Embryonic facial prominence (tissue), 1 donor: Measurements from ENCODE around the gene WIZ.

Source experiments
- DNase-seq: peaks from one replicate; pipeline ENCODE4 v3.0.0-alpha.2; 2016; ENCODE audit errors: extremely low spot score

Gene WIZ

DNA sequence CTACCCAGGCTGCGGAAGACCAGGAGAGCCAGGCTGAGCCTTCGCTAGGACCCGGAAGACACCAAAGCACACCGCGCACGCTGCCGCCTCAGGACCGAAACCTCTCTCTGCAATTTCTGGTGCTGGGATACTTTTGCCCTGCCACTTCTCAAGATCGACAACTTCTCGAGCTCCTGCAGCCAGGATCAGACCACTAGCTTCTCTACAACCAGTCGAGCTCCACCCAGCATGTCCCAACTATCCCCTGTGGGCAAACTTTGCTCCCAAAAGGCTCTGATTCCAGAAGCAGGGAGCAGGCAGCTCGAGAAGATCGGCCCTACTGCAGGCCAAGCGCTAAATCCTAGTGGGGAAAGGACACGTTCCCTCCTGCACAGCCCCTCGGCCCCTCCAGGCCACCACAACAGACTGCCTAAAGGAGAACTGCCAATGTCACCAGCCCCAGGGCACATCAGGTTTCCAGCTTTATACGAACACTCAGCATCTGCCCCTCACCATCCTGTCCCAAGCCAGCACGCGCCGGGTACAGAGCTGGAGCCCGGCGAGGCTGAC lies 71.1 kb downstream of the WIZ start:
- peak; percentile 22 for DNase-seq

DNA sequence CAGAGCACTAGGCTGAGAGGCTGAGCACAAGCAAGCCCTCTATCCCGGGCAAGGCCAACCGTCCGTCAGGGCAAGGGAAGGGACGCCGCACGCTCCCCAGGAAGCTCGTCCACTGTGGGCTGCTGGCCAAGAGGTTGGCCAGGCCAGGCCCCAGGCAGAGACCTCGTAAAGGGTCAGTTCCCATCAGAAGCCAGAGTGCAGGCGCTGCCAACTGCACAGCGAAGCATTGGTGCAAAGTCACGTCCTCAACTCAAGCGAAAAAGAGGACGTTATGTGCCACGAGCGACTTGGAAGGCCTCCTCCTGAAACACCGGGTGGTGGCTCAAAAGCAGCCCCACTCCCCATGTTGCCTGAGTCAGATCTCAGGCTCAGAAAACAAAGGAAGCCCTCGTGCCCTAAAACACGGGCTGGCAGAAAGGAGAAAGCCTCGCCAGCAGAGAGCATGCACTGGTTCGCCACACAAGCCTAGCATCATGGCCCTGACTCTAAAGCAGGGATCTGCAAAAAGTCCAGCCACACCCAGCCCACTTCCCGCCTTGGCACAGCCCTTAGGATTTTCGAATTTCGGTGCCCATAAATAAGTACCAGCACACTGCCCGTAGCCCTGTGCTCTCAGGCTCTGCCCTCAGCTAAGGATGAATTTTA lies 74.8 kb downstream of the WIZ start:
- no peak for DNase-seq

GRCh38 chr19:15374105-15374651 lies 75.6 kb downstream of the WIZ start:
- DNase-seq: no peak

DNA sequence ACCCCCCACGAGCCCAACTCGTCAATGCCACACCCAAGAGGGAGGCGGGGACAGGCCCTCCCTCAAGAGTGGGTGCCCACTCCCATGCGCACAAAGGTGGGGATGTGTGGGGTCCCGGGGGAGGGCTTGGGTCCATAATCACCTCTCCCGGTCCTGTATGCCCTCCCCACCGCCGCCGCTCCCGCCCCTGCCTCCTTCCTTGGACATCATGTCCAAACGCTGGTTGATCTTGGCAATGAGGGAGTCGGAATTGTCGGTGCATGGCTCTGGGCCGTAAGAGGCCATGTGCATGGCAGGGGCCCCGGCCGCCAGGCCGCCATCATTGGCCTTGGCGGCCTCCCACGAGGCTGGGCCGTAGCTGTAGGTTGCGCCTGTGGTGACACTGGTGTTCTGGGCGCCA lies 76.1 kb downstream of the WIZ start:
- DNase-seq: no peak

- no peak for DNase-seq
Observed at GRCh38 chr19:15372891-15373301, 76.9 kb downstream of the WIZ start.

- DNase-seq: no peak
Observed at GRCh38 chr19:15372470-15372869, 77.3 kb downstream of the WIZ start.

DNA sequence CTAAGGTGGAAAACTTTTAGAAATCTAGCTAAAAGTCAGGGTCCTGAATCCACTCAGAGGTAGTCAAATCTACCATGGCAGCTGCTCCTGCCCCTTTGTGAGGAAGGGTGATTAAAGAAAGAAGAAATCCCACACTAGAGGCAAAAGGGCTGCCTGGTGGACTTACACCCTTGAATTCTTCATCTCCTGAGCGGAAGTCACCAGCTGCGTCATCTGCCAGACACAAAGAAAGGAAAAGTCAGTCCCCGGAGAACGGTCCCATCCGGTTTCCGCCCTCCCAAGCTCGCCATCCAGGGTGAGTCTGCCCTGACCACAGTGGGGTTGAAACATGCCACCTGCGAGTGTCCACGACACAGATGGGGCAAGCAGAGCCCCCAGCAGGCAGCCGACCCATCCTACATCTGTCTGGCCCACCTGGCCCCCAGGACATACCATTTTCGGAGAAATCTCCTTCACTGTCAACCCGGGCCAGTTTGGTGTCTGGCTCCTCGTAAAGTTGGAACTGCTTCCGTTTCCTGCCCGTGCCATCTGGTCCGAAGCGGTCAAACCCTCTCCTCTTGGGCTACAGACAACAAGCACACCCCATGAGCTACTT lies 77.9 kb downstream of the WIZ start:
- DNase-seq: no peak

DNA sequence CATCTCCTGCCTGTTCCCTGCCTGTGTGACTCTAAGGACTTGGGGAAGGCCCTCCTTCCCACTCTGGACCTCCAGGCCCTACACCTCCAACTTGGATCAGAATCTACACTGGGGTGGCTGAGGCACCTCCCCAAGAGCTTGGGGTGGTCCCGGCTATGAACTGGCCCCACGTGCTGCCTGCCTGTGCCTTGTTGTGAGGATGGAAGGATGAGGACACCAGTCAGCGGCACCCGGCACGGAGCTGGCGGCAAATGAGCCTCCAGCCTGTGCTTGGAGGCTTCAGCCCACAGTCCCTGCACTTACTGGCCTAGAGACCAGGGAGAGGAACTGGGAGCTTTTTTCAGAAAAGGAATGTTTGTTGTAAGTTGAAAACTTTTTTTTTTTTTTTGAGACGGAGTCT lies 78.6 kb downstream of the WIZ start:
- DNase-seq: no peak
